Esophagus squamous epithelium (tissue), 4 donors: Measurements from ENCODE around the gene KMT2C.
"Not testable (repeated sequence)": the region's sequence is repeated elsewhere in the genome, so short reads cannot be mapped to it uniquely, and the experiment has no call there.

Experiments
- POLR2A ChIP-seq, 4 donors: fragments of 450-650 bp; IDR thresholded peaks; one replicate each; pipeline ENCODE4 v1.6.1; 2017; ENCODE audit warnings: antibody characterized with exemption in 4 of 4, mild to moderate bottlenecking in 4 of 4, moderate library complexity in 3 of 4
- TF ChIP-seq, protein P1 (sequence below), 6 experiments: fragments of 450-650 bp in 4 of 6; fragments of 200-600 bp in 2 of 6; sonication (generic) in 2 of 6; IDR thresholded peaks; one replicate each; pipeline ENCODE4 v1.5.1; 2016 to 2019; ENCODE audit warnings: antibody characterized with exemption in 6 of 6, mild to moderate bottlenecking in 4 of 6, moderate library complexity in 4 of 6

DNA sequence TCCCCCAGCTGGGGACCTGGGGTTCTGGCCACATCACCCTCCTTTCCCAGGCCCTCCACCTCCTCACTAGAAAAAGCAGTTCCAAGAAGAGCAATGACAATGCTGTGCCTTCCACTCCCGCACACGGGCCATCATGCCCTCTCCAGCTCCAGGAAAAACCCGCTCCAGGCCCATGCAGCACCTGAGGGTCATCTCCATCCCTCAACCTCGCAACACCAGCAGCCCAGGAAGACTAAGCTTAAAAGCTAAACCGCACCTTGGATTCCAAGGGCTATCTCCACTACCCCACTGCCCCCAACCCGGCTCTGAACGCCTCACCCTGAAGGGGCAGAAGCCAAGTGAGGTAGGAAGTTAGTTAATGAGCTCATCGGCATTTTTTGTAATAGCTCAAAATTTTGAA is 173.7 kb downstream of the KMT2C start:
- TF ChIP-seq POLR2A (IDR thresholded peaks at IDR 0.05): not testable (repeated sequence)
- TF ChIP-seq, protein P1, sequence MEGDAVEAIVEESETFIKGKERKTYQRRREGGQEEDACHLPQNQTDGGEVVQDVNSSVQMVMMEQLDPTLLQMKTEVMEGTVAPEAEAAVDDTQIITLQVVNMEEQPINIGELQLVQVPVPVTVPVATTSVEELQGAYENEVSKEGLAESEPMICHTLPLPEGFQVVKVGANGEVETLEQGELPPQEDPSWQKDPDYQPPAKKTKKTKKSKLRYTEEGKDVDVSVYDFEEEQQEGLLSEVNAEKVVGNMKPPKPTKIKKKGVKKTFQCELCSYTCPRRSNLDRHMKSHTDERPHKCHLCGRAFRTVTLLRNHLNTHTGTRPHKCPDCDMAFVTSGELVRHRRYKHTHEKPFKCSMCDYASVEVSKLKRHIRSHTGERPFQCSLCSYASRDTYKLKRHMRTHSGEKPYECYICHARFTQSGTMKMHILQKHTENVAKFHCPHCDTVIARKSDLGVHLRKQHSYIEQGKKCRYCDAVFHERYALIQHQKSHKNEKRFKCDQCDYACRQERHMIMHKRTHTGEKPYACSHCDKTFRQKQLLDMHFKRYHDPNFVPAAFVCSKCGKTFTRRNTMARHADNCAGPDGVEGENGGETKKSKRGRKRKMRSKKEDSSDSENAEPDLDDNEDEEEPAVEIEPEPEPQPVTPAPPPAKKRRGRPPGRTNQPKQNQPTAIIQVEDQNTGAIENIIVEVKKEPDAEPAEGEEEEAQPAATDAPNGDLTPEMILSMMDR (IDR thresholded peaks at IDR 0.05): not testable (repeated sequence)
